Right renal cortex interstitium (tissue), 3 donors: ENCODE measurements around the gene CDK5RAP2. TPM values are rescaled to one million over a fixed set of nuclear protein-coding genes. Genes with fewer than 3 reads are reported as not detected.
A peak's percentile ranks its signal among the peaks of the same experiment; 100 is the strongest.

Source experiments
- DNase-seq, 3 donors: peaks; one replicate each; pipeline ENCODE4 v3.0.0-alpha.2; 2013; ENCODE audit warnings: low read depth in 3 of 3, low spot score in 2 of 3
- polyA plus RNA-seq, 3 donors: library from polyadenylated mRNA; unstranded; fragments of 120-200 nt; gene quantifications; one replicate each; pipeline ENCODE4 v1.2.1, GENCODE V29; 2013; ENCODE audit not compliant: insufficient read length in 3 of 3

Gene CDK5RAP2
- polyA plus RNA-seq, 3 donors: 55.3 to 62.5 (median 58.9) TPM

- no peak for DNase-seq
These were observed 13.4 kb upstream of the CDK5RAP2 start for GRCh38 chr9:120593250-120593954.

- no peak for DNase-seq
These were observed 12.2 kb upstream of the CDK5RAP2 start for GRCh38 chr9:120592210-120592609.

- no peak for DNase-seq
These were observed 7.4 kb upstream of the CDK5RAP2 start for GRCh38 chr9:120587328-120587727.

GRCh38 chr9:120583958-120584369 lies 4.0 kb upstream of the CDK5RAP2 start:
- DNase-seq: peak in 1 of 3 donors; percentile 10

- DNase-seq: peak in 1 of 3 donors; percentile 19
These were observed 572 bp downstream of the CDK5RAP2 start for GRCh38 chr9:120579139-120580050.

- DNase-seq: no peak
These were observed 5.5 kb downstream of the CDK5RAP2 start for GRCh38 chr9:120574473-120574872.

- no peak for DNase-seq
These were observed 7.5 kb downstream of the CDK5RAP2 start for GRCh38 chr9:120572472-120572871.

GRCh38 chr9:120571443-120572257 lies 8.3 kb downstream of the CDK5RAP2 start:
- DNase-seq: no peak

- no peak for DNase-seq
These were observed 9.7 kb downstream of the CDK5RAP2 start for GRCh38 chr9:120570296-120570695.

GRCh38 chr9:120569556-120569955 lies 10.4 kb downstream of the CDK5RAP2 start:
- DNase-seq: no peak

GRCh38 chr9:120568816-120569215 lies 11.2 kb downstream of the CDK5RAP2 start:
- DNase-seq: no peak

- DNase-seq: no peak
These were observed 12.1 kb downstream of the CDK5RAP2 start for GRCh38 chr9:120567874-120568273.

GRCh38 chr9:120567081-120567480 lies 12.9 kb downstream of the CDK5RAP2 start:
- no peak for DNase-seq

GRCh38 chr9:120564589-120564988 lies 15.4 kb downstream of the CDK5RAP2 start:
- DNase-seq: no peak

GRCh38 chr9:120562861-120563443 lies 17.0 kb downstream of the CDK5RAP2 start:
- no peak for DNase-seq

GRCh38 chr9:120561709-120562108 lies 18.3 kb downstream of the CDK5RAP2 start:
- no peak for DNase-seq

GRCh38 chr9:120559546-120559945 lies 20.4 kb downstream of the CDK5RAP2 start:
- no peak for DNase-seq

GRCh38 chr9:120558454-120558853 lies 21.5 kb downstream of the CDK5RAP2 start:
- DNase-seq: no peak

GRCh38 chr9:120557205-120557604 lies 22.8 kb downstream of the CDK5RAP2 start:
- DNase-seq: no peak

- DNase-seq: no peak
These were observed 23.2 kb downstream of the CDK5RAP2 start for GRCh38 chr9:120556775-120557174.

- DNase-seq: no peak
These were observed 24.1 kb downstream of the CDK5RAP2 start for GRCh38 chr9:120555839-120556238.
